ENCODE results near the gene DYNC2LI1. TPM values are rescaled to one million over a fixed set of nuclear protein-coding genes. Genes with fewer than 3 reads are reported as not detected.

DYNC2LI1 gene
- total RNA-seq, 1 experiment from 2014 or later, result 15.7 TPM

GRCh38 chr2:43810452-43810851 is 36.6 kb downstream of the DYNC2LI1 start:
- Histone ChIP-seq H3K27ac (no peak overlapping the region), H3K9me3 (replicated peaks) (no peaks in the 10 kb centered on the region), H3K4me3 (no peak overlapping the region), H3K4me1 (replicated peaks) (no peaks in the 10 kb centered on the region), H3K27me3 (replicated peaks) (no peaks in the 10 kb centered on the region), H3K36me3 (no peaks in the 10 kb centered on the region)
- DNase-seq (ENCODE audit: low read depth in 1 of 2, low spot score in 2 of 2), result no peak

- Histone ChIP-seq H3K4me3 (no peak overlapping the region), H3K9me3 (replicated peaks) (no peaks in the 10 kb centered on the region), H3K27me3 (replicated peaks) (no peaks in the 10 kb centered on the region), H3K4me1 (replicated peaks) (no peaks in the 10 kb centered on the region), H3K27ac (no peak overlapping the region), H3K36me3 (no peaks in the 10 kb centered on the region)
- DNase-seq (ENCODE audit: low read depth in 1 of 2, low spot score in 2 of 2), result no peak
These were observed 37.0 kb downstream of the DYNC2LI1 start for GRCh38 chr2:43810888-43811287.

GRCh38 chr2:43812006-43812405 is 38.2 kb downstream of the DYNC2LI1 start:
- Histone ChIP-seq H3K9me3 (replicated peaks) (no peaks in the 10 kb centered on the region), H3K4me3 (no peak overlapping the region), H3K27ac (no peak overlapping the region), H3K36me3 (no peaks in the 10 kb centered on the region), H3K4me1 (replicated peaks) (no peaks in the 10 kb centered on the region), H3K27me3 (replicated peaks) (no peaks in the 10 kb centered on the region)
- no peak for DNase-seq (ENCODE audit: low read depth in 1 of 2, low spot score in 2 of 2)

GRCh38 chr2:43812947-43813346 is 39.1 kb downstream of the DYNC2LI1 start:
- H3K36me3 ChIP-seq, result no peaks in the 10 kb centered on the region
- no peak for DNase-seq (ENCODE audit: low read depth in 1 of 2, low spot score in 2 of 2)
- H3K27ac ChIP-seq, result no peak overlapping the region
- no peaks in the 10 kb centered on the region for H3K4me1 ChIP-seq (replicated peaks)
- H3K4me3 ChIP-seq, result no peak overlapping the region
- H3K27me3 ChIP-seq (replicated peaks), result no peaks in the 10 kb centered on the region
- H3K9me3 ChIP-seq (replicated peaks), result no peaks in the 10 kb centered on the region

- Histone ChIP-seq H3K27me3 (replicated peaks) (no peaks in the 10 kb centered on the region; the same call in 1 of the 2 replicates), H3K36me3 (no peaks in the 10 kb centered on the region), H3K4me1 (replicated peaks) (no peaks in the 10 kb centered on the region), H3K4me3 (no peak overlapping the region), H3K27ac (no peak overlapping the region), H3K9me3 (replicated peaks) (no peaks in the 10 kb centered on the region)
- no peak for DNase-seq (ENCODE audit: low read depth in 1 of 2, low spot score in 2 of 2)
These were observed 40.9 kb downstream of the DYNC2LI1 start for GRCh38 chr2:43814711-43815110.

GRCh38 chr2:43818761-43819160 is 44.9 kb downstream of the DYNC2LI1 start:
- H3K9me3 ChIP-seq (replicated peaks), result no peaks in the 10 kb centered on the region
- H3K27ac ChIP-seq, result no peak overlapping the region
- no peaks in the 10 kb centered on the region for H3K4me1 ChIP-seq (replicated peaks)
- peaks cover 7% of the 10 kb centered on the region for H3K27me3 ChIP-seq (replicated peaks)
- no peak overlapping the region for H3K4me3 ChIP-seq
- DNase-seq (ENCODE audit: low read depth in 1 of 2, low spot score in 2 of 2), result no peak
- H3K36me3 ChIP-seq, result no peaks in the 10 kb centered on the region

- Histone ChIP-seq H3K27ac (no peak overlapping the region), H3K4me1 (replicated peaks) (no peaks in the 10 kb centered on the region), H3K9me3 (replicated peaks) (no peaks in the 10 kb centered on the region), H3K4me3 (no peak overlapping the region), H3K36me3 (no peaks in the 10 kb centered on the region), H3K27me3 (replicated peaks) (peaks cover 7% of the 10 kb centered on the region)
- no peak for DNase-seq (ENCODE audit: low read depth in 1 of 2, low spot score in 2 of 2)
These were observed 45.8 kb downstream of the DYNC2LI1 start for GRCh38 chr2:43819491-43820163.

- no peak for DNase-seq (ENCODE audit: low read depth in 1 of 2, low spot score in 2 of 2)
- H3K27ac ChIP-seq, result no peak overlapping the region
- H3K4me1 ChIP-seq (replicated peaks), result no peaks in the 10 kb centered on the region
- no peaks in the 10 kb centered on the region for H3K9me3 ChIP-seq (replicated peaks)
- H3K4me3 ChIP-seq, result no peak overlapping the region
- no peaks in the 10 kb centered on the region for H3K36me3 ChIP-seq
- peaks cover 7% of the 10 kb centered on the region for H3K27me3 ChIP-seq (replicated peaks)
These were observed 49.0 kb downstream of the DYNC2LI1 start for GRCh38 chr2:43822839-43823238.

GRCh38 chr2:43823751-43824150 is 49.9 kb downstream of the DYNC2LI1 start:
- H3K9me3 ChIP-seq (replicated peaks), result no peaks in the 10 kb centered on the region
- no peaks in the 10 kb centered on the region for H3K36me3 ChIP-seq
- no peak for DNase-seq (ENCODE audit: low read depth in 1 of 2, low spot score in 2 of 2)
- no peaks in the 10 kb centered on the region for H3K4me1 ChIP-seq (replicated peaks)
- peaks cover 10% of the 10 kb centered on the region for H3K27me3 ChIP-seq (replicated peaks)
- H3K4me3 ChIP-seq, result no peak overlapping the region
- H3K27ac ChIP-seq, result no peak overlapping the region

- H3K27me3 ChIP-seq (replicated peaks), result peaks cover 16% of the 10 kb centered on the region
- H3K4me3 ChIP-seq, result no peak overlapping the region
- H3K27ac ChIP-seq, result no peak overlapping the region
- no peaks in the 10 kb centered on the region for H3K4me1 ChIP-seq (replicated peaks)
- H3K9me3 ChIP-seq (replicated peaks), result no peaks in the 10 kb centered on the region
- no peaks in the 10 kb centered on the region for H3K36me3 ChIP-seq
- no peak for DNase-seq (ENCODE audit: low read depth in 1 of 2, low spot score in 2 of 2)
These were observed 50.7 kb downstream of the DYNC2LI1 start for GRCh38 chr2:43824512-43824911.

GRCh38 chr2:43824951-43825493 is 51.2 kb downstream of the DYNC2LI1 start:
- H3K4me1 ChIP-seq (replicated peaks), result no peaks in the 10 kb centered on the region
- no peaks in the 10 kb centered on the region for H3K36me3 ChIP-seq
- H3K9me3 ChIP-seq (replicated peaks), result no peaks in the 10 kb centered on the region
- no peak overlapping the region for H3K27ac ChIP-seq
- peaks cover 21% of the 10 kb centered on the region for H3K27me3 ChIP-seq (replicated peaks)
- H3K4me3 ChIP-seq, result no peak overlapping the region
- DNase-seq (ENCODE audit: low read depth in 1 of 2, low spot score in 2 of 2), result no peak

GRCh38 chr2:43825841-43826240 is 52.0 kb downstream of the DYNC2LI1 start:
- no peak overlapping the region for H3K4me3 ChIP-seq
- no peak for DNase-seq (ENCODE audit: low read depth in 1 of 2, low spot score in 2 of 2)

GRCh38 chr2:43826305-43827250 is 52.7 kb downstream of the DYNC2LI1 start:
- Histone ChIP-seq H3K4me1 (replicated peaks) (no peaks in the 10 kb centered on the region), H3K36me3 (no peaks in the 10 kb centered on the region), H3K27ac (no peak overlapping the region), H3K9me3 (replicated peaks) (0 out of 2 replicates have a peak, but pooled peaks cover 2% of the 10 kb centered on the region), H3K4me3 (no peak overlapping the region), H3K27me3 (replicated peaks) (peaks cover 35% of the 10 kb centered on the region)
- DNase-seq (ENCODE audit: low read depth in 1 of 2, low spot score in 2 of 2), result no peak

More at GRCh38 chr2:43825841-43826240, 52.0 kb downstream of the DYNC2LI1 start:
- Histone ChIP-seq H3K36me3 (no peaks in the 10 kb centered on the region), H3K9me3 (replicated peaks) (no peaks in the 10 kb centered on the region), H3K27ac (no peak overlapping the region), H3K4me1 (replicated peaks) (no peaks in the 10 kb centered on the region), H3K27me3 (replicated peaks) (peaks cover 29% of the 10 kb centered on the region)
